SK-N-SH treated with all-trans-retinoic acid at 6 μM for 48 hours (cell line): ENCODE data around the gene CLK3.

Experiments
- ARNTL ChIP-seq: fragments of 450-650 bp; formaldehyde crosslinking; IDR thresholded peaks from 2 replicates; pipeline ENCODE4 v1.5.0; 2020; ENCODE audit warnings: low read depth, mild to moderate bottlenecking, moderate library complexity, borderline replicate concordance
- ESRRG ChIP-seq: fragments of 250-450 bp; sonication (Bioruptor Pico); IDR thresholded peaks from 2 replicates; pipeline ENCODE4 v1.6.1; 2021; ENCODE audit warnings: mild to moderate bottlenecking
- ISL1 ChIP-seq: fragments of 250-450 bp; sonication (Bioruptor Pico); IDR thresholded peaks from 2 replicates; pipeline ENCODE4 v2.1.2; 2022; ENCODE audit warnings: mild to moderate bottlenecking, moderate library complexity
- RARB ChIP-seq: fragments of 250-450 bp; sonication (Bioruptor Pico); IDR thresholded peaks from 2 replicates; pipeline ENCODE4 v1.8.0; 2021; ENCODE audit warnings: mild to moderate bottlenecking, moderate library complexity
- SNAI2 ChIP-seq: fragments of 250-450 bp; sonication (Bioruptor Pico); IDR thresholded peaks from 2 replicates; pipeline ENCODE4 v1.5.0; 2020; ENCODE audit warnings: mild to moderate bottlenecking, moderate library complexity
- ZFP3 ChIP-seq: fragments of 250-450 bp; sonication (Bioruptor Pico); IDR thresholded peaks from 2 replicates; pipeline ENCODE4 v1.5.0; 2020; ENCODE audit warnings: mild to moderate bottlenecking, moderate library complexity
- ZNF70 ChIP-seq: fragments of 450-650 bp; formaldehyde crosslinking; IDR thresholded peaks from 2 replicates; pipeline ENCODE4 v1.5.0; 2020; ENCODE audit warnings: mild to moderate bottlenecking, moderate library complexity
- TF ChIP-seq, protein P1 (sequence below): fragments of 250-450 bp; sonication (Bioruptor Pico); IDR thresholded peaks from 2 replicates; pipeline ENCODE4 v1.5.0; 2020; ENCODE audit warnings: mild to moderate bottlenecking, moderate library complexity
- TF ChIP-seq, protein P2 (sequence below): fragments of 250-450 bp; sonication (Bioruptor Pico); IDR thresholded peaks from 2 replicates; pipeline ENCODE4 v1.5.1; 2020; ENCODE audit warnings: low read depth, mild to moderate bottlenecking, moderate library complexity

DNA sequence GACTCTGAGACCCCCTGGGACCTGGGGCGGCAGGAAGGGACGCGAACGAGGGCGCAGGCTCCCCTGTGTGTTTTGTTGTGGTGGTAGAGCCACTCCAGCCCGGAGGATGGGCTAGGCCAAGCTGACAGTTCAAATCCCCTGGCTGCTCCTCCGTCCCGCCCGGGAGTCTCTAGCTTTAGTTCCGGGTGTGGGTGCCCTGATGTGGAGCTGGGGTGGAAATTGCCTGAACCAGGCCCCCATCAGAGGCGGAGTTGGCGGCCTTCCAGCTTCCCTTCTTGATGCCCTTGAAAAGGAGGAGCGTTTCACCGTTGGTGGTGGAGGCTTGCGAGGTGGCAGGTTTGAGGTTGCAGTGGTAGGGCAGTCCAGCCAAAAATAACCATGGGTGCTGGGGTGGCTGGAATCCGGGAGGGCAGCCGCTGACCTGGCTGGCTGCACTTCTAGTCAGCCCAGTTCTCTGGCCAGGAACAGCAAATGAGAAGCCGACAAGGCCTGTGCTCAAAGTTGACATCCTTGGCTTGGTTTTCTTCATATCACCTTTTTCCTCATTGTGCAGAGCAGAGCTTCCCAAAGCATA, 817 bp downstream of the CLK3 start:
- TF ChIP-seq RARB (CRISPR knock-in tag) (no peak), ISL1 (no peak), ZNF70 (CRISPR knock-in tag) (no peak), SNAI2 (CRISPR knock-in tag) (no peak), ESRRG (no peak), ARNTL (CRISPR knock-in tag) (no peak), ZFP3 (CRISPR knock-in tag) (no peak)
- TF ChIP-seq, protein P1, sequence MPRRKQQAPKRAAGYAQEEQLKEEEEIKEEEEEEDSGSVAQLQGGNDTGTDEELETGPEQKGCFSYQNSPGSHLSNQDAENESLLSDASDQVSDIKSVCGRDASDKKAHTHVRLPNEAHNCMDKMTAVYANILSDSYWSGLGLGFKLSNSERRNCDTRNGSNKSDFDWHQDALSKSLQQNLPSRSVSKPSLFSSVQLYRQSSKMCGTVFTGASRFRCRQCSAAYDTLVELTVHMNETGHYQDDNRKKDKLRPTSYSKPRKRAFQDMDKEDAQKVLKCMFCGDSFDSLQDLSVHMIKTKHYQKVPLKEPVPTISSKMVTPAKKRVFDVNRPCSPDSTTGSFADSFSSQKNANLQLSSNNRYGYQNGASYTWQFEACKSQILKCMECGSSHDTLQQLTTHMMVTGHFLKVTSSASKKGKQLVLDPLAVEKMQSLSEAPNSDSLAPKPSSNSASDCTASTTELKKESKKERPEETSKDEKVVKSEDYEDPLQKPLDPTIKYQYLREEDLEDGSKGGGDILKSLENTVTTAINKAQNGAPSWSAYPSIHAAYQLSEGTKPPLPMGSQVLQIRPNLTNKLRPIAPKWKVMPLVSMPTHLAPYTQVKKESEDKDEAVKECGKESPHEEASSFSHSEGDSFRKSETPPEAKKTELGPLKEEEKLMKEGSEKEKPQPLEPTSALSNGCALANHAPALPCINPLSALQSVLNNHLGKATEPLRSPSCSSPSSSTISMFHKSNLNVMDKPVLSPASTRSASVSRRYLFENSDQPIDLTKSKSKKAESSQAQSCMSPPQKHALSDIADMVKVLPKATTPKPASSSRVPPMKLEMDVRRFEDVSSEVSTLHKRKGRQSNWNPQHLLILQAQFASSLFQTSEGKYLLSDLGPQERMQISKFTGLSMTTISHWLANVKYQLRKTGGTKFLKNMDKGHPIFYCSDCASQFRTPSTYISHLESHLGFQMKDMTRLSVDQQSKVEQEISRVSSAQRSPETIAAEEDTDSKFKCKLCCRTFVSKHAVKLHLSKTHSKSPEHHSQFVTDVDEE: no peak
- TF ChIP-seq, protein P2, sequence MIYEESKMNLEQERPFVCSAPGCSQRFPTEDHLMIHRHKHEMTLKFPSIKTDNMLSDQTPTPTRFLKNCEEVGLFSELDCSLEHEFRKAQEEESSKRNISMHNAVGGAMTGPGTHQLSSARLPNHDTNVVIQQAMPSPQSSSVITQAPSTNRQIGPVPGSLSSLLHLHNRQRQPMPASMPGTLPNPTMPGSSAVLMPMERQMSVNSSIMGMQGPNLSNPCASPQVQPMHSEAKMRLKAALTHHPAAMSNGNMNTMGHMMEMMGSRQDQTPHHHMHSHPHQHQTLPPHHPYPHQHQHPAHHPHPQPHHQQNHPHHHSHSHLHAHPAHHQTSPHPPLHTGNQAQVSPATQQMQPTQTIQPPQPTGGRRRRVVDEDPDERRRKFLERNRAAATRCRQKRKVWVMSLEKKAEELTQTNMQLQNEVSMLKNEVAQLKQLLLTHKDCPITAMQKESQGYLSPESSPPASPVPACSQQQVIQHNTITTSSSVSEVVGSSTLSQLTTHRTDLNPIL: no peak
